Prostate gland (tissue), 2 donors: ENCODE data around the gene SLC38A7.

Source experiments
- CTCF ChIP-seq, 4 experiments: fragments of 200-600 bp in 2 of 4; fragments of 450-650 bp in 2 of 4; sonication (generic) in 2 of 4; IDR thresholded peaks; 1 replicate in 3 of 4; 2 replicates in 1 of 4; pipeline ENCODE4 v1.5.1; 2016 to 2019; ENCODE audit warnings: antibody characterized with exemption in 4 of 4, mild to moderate bottlenecking in 2 of 4, moderate library complexity in 2 of 4
- POLR2A ChIP-seq: fragments of 450-650 bp; IDR thresholded peaks from one replicate; pipeline ENCODE4 v1.6.1; 2016; ENCODE audit warnings: antibody characterized with exemption, mild to moderate bottlenecking
- POLR2AphosphoS5 ChIP-seq: sonication (generic); formaldehyde crosslinking; IDR thresholded peaks from one replicate; pipeline ENCODE4 v1.6.1; 2017; ENCODE audit warnings: antibody characterized with exemption

GRCh38 chr16:58647107-58647506 lies 37.5 kb downstream of the SLC38A7 start:
- no peak for TF ChIP-seq CTCF (IDR thresholded peaks at IDR 0.05)
- no peak for TF ChIP-seq POLR2A
- TF ChIP-seq POLR2AphosphoS5 = no peak
